BE2C (cell line): ENCODE results near the gene EXOC4.

Source experiments
- DNase-seq: peaks from one replicate; pipeline ENCODE4 v3.0.0-alpha.2; 2020
- H3K27me3 ChIP-seq: fragments of 250-450 bp; sonication (Bioruptor Pico); 2 replicates; pipeline ENCODE4 v1.5.1; 2020; ENCODE audit warnings: mild to moderate bottlenecking
- H3K36me3 ChIP-seq: fragments of 250-450 bp; sonication (Bioruptor Pico); 2 replicates; pipeline ENCODE4 v1.5.1; 2020; ENCODE audit warnings: mild to moderate bottlenecking
- H3K4me1 ChIP-seq: fragments of 250-450 bp; sonication (Bioruptor Pico); 2 replicates; pipeline ENCODE4 v1.5.1; 2020
- H3K4me3 ChIP-seq: 2 replicates; pipeline ENCODE4 v1.5.1; 2011; ENCODE audit warnings: low read depth, low read length
- H3K9me3 ChIP-seq: fragments of 250-450 bp; sonication (Bioruptor Pico); 2 replicates; pipeline ENCODE4 v1.5.1; 2020
- CTCF ChIP-seq: IDR thresholded peaks from 2 replicates; pipeline ENCODE4 v1.5.1; 2012; ENCODE audit warnings: mild to moderate bottlenecking, low read depth, low read length

EXOC4 gene

GRCh38 chr7:133911724-133912123, 658.8 kb downstream of the EXOC4 start:
- DNase-seq, result no peak
- H3K9me3 ChIP-seq, result no peaks in the 10 kb centered on the region
- H3K27me3 ChIP-seq, result no peaks in the 10 kb centered on the region
- H3K4me3 ChIP-seq, result no peak overlapping the region
- TF ChIP-seq CTCF, result no peak
- no peaks in the 10 kb centered on the region; the same call in 1 of the 2 replicates for H3K4me1 ChIP-seq
- no peaks in the 10 kb centered on the region for H3K36me3 ChIP-seq

GRCh38 chr7:133912916-133913697, 660.2 kb downstream of the EXOC4 start:
- no peak for DNase-seq
- Histone ChIP-seq H3K27me3 (no peaks in the 10 kb centered on the region), H3K36me3 (peaks cover 3% of the 10 kb centered on the region; the same call in 1 of the 2 replicates), H3K9me3 (no peaks in the 10 kb centered on the region), H3K4me1 (no peaks in the 10 kb centered on the region; the same call in 1 of the 2 replicates), H3K4me3 (no peak overlapping the region)
- no peak for TF ChIP-seq CTCF

- no peak for DNase-seq
- H3K27me3 ChIP-seq, result no peaks in the 10 kb centered on the region
- H3K4me3 ChIP-seq, result no peak overlapping the region
- peaks cover 9% of the 10 kb centered on the region for H3K36me3 ChIP-seq
- H3K4me1 ChIP-seq, result no peaks in the 10 kb centered on the region
- no peak for TF ChIP-seq CTCF
- H3K9me3 ChIP-seq, result no peaks in the 10 kb centered on the region
Observed at GRCh38 chr7:133916621-133917020, 663.7 kb downstream of the EXOC4 start.

- H3K4me1 ChIP-seq, result no peaks in the 10 kb centered on the region
- H3K36me3 ChIP-seq, result peaks cover 9% of the 10 kb centered on the region
- no peak overlapping the region for H3K4me3 ChIP-seq
- H3K27me3 ChIP-seq, result no peaks in the 10 kb centered on the region
- DNase-seq, result no peak
- no peak for TF ChIP-seq CTCF
- H3K9me3 ChIP-seq, result no peaks in the 10 kb centered on the region
Observed at GRCh38 chr7:133919810-133920209, 666.9 kb downstream of the EXOC4 start.

- Histone ChIP-seq H3K9me3 (no peaks in the 10 kb centered on the region), H3K4me3 (no peak overlapping the region), H3K27me3 (no peaks in the 10 kb centered on the region), H3K36me3 (peaks cover 9% of the 10 kb centered on the region), H3K4me1 (peaks cover 2% of the 10 kb centered on the region)
- TF ChIP-seq CTCF, result no peak
- no peak for DNase-seq
Observed at GRCh38 chr7:133921635-133922182, 668.8 kb downstream of the EXOC4 start.

- Histone ChIP-seq H3K27me3 (no peaks in the 10 kb centered on the region), H3K4me3 (no peak overlapping the region), H3K36me3 (no peaks in the 10 kb centered on the region), H3K9me3 (no peaks in the 10 kb centered on the region), H3K4me1 (peaks cover 3% of the 10 kb centered on the region)
- no peak for DNase-seq
- no peak for TF ChIP-seq CTCF
Observed at GRCh38 chr7:133923974-133924373, 671.1 kb downstream of the EXOC4 start.
